HG02938 (cell line): ENCODE data around the gene CLCA2.

Source experiments
- ATAC-seq: cut with Tn5 transposase; IDR thresholded peaks from one replicate; pipeline ENCODE4 v1.9.1; 2021; ENCODE audit warnings: mild to moderate bottlenecking, moderate library complexity; ENCODE audit not compliant: unreplicated experiment

Gene CLCA2

DNA sequence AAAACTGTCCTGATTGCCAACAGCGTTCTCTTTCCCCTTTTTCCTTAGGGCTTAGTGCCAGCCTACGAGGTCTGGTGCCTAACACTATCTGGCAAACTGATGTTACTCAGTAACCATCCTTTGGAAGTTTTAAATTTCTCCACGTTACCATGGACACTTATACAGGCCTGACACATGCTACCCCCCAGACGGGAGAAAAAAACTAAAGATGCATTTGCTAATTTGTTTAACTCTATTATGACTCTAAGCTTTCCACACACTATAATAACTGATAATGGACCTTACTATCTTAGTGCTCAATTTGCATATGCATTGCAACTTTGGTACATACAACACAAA is 81.6 kb downstream of the CLCA2 start:
- ATAC-seq: no peak
